Breast epithelium (tissue), 4 donors: ENCODE measurements around the gene TM6SF1. TPM values are rescaled to one million over a fixed set of nuclear protein-coding genes. Genes with fewer than 3 reads are reported as not detected.

Experiments used
- DNase-seq, 2 donors: peaks; one replicate each; pipeline ENCODE4 v3.0.0-alpha.2; 2019; ENCODE audit warnings: low spot score in 2 of 2
- H3K27ac ChIP-seq, 2 donors: fragments of 200-600 bp; sonication (generic) in 1 of 2; one replicate each; pipeline ENCODE4 v1.5.1; 2016 to 2019; ENCODE audit warnings: mild to moderate bottlenecking in 1 of 2
- H3K27me3 ChIP-seq, 2 donors: fragments of 200-600 bp; sonication (generic) in 1 of 2; one replicate each; pipeline versions ENCODE4 v1.5.1 to v1.6.0; 2017 to 2019; ENCODE audit warnings: control low read depth in 1 of 2, mild to moderate bottlenecking in 1 of 2
- H3K36me3 ChIP-seq: fragments of 200-600 bp; one replicate; pipeline ENCODE4 v1.5.1; 2019
- H3K4me1 ChIP-seq, 2 donors: fragments of 200-600 bp; sonication (generic); one replicate each; pipeline ENCODE4 v1.5.1; 2016 to 2019; ENCODE audit warnings: control low read depth in 1 of 2
- H3K4me3 ChIP-seq, 3 donors: fragments of 200-600 bp; sonication (generic); 1 replicate in 2 of 3; 2 replicates in 1 of 3; pipeline ENCODE4 v1.5.1; 2016 to 2019; ENCODE audit warnings: mild to moderate bottlenecking in 3 of 3, moderate library complexity in 2 of 3
- H3K9me3 ChIP-seq, 2 donors: fragments of 200-600 bp; sonication (generic) in 1 of 2; one replicate each; pipeline ENCODE4 v1.5.1; 2016 to 2019; ENCODE audit warnings: control low read depth in 1 of 2
- POLR2A ChIP-seq: fragments of 450-650 bp; IDR thresholded peaks from one replicate; pipeline ENCODE4 v1.6.1; 2016; ENCODE audit warnings: antibody characterized with exemption, mild to moderate bottlenecking, moderate library complexity
- POLR2AphosphoS5 ChIP-seq, 3 donors: sonication (generic); formaldehyde crosslinking; IDR thresholded peaks; one replicate each; pipeline ENCODE4 v1.6.1; 2017; ENCODE audit warnings: antibody characterized with exemption in 3 of 3
- intact Hi-C: fragments of 100-400 bp; cut with DNase I; formaldehyde crosslinking; loops from one replicate; pipeline ENCODE4 v1.15.1; 2023; ENCODE audit warnings: low total_unique reads
- total RNA-seq, 3 donors: library from RNA; depleted of rRNA; stranded (reverse); fragments of >200 nt; gene quantifications; one replicate each; pipeline ENCODE4 v1.1.0, GENCODE V29; 2016
- TF ChIP-seq, protein P1 (sequence below), 3 donors: fragments of 450-650 bp; IDR thresholded peaks; one replicate each; pipeline ENCODE4 v1.5.1; 2016 to 2017; ENCODE audit warnings: antibody characterized with exemption in 3 of 3, mild to moderate bottlenecking in 3 of 3, moderate library complexity in 3 of 3

TM6SF1 gene
- total RNA-seq, 3 donors from 2014 or later = 6.4 to 8.5 (median 7.3) TPM

DNA sequence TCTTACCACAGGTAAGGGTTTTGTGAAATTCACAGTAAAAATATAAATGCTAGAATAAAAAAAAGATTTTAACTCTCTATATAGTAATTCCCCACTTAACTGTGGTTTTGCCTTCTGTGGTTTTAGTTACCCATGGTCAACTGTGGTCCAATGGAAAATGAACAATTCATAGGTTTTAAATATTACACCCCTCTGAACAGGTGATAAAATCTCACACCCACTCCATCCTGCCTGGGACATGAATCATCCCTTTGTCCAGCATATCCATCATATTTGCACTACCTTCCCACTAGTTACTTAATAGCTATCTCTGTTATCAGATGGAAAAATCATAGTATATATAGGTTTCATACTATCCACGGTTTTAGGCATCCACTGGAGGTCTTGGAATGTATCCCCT is 50.9 kb downstream of the TM6SF1 start:
- Histone ChIP-seq H3K9me3 (no peaks in the 10 kb centered on the region), H3K36me3 (no peaks in the 10 kb centered on the region), H3K4me3 (no peak overlapping the region), H3K4me1 (no peaks in the 10 kb centered on the region), H3K27ac (no peak overlapping the region), H3K27me3 (no peaks in the 10 kb centered on the region)
- intact Hi-C loops = no loop called here
- TF ChIP-seq POLR2AphosphoS5 (IDR thresholded peaks at IDR 0.05) = no peak
- TF ChIP-seq POLR2A = no peak
- TF ChIP-seq, protein P1, sequence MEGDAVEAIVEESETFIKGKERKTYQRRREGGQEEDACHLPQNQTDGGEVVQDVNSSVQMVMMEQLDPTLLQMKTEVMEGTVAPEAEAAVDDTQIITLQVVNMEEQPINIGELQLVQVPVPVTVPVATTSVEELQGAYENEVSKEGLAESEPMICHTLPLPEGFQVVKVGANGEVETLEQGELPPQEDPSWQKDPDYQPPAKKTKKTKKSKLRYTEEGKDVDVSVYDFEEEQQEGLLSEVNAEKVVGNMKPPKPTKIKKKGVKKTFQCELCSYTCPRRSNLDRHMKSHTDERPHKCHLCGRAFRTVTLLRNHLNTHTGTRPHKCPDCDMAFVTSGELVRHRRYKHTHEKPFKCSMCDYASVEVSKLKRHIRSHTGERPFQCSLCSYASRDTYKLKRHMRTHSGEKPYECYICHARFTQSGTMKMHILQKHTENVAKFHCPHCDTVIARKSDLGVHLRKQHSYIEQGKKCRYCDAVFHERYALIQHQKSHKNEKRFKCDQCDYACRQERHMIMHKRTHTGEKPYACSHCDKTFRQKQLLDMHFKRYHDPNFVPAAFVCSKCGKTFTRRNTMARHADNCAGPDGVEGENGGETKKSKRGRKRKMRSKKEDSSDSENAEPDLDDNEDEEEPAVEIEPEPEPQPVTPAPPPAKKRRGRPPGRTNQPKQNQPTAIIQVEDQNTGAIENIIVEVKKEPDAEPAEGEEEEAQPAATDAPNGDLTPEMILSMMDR (IDR thresholded peaks at IDR 0.05) = no peak
- DNase-seq = no peak

GRCh38 chr15:83160741-83161140 is 53.3 kb downstream of the TM6SF1 start:
- no peak overlapping the region for H3K27ac ChIP-seq
- no peak overlapping the region for H3K4me3 ChIP-seq
- DNase-seq = no peak
- TF ChIP-seq, protein P1 (IDR thresholded peaks at IDR 0.05) = no peak
- TF ChIP-seq POLR2A (no peak), POLR2AphosphoS5 (IDR thresholded peaks at IDR 0.05) (no peak)
- no peaks in the 10 kb centered on the region for H3K36me3 ChIP-seq
- no peaks in the 10 kb centered on the region for H3K27me3 ChIP-seq
- no peaks in the 10 kb centered on the region for H3K4me1 ChIP-seq
- intact Hi-C loops = no loop called here
- peaks cover under 1 to 1% of the 10 kb centered on the region in 2 donors for H3K9me3 ChIP-seq

DNA sequence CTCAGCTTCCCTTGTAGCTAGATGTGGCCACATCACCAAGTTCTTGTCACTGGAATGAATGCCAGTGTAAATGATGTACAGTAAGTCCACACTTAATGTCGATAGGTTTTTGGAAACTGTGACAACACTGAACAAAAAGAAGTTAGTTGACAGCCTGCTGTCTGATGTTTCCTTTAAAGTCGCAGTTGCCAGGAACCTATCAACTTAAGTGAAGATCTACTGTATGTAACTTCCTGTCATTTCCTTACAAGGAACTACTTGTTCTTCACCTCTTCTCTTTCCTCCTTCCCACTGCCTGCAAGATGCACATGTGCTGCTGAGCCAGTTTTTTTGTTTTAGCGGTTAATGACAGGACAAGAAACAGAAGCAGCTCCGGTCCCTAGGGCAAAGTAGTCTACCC is 55.6 kb downstream of the TM6SF1 start:
- Histone ChIP-seq H3K9me3 (peaks cover 16 to 19% of the 10 kb centered on the region in 2 donors), H3K27me3 (no peaks in the 10 kb centered on the region), H3K4me3 (no peak overlapping the region), H3K4me1 (no peaks in the 10 kb centered on the region), H3K36me3 (no peaks in the 10 kb centered on the region), H3K27ac (no peak overlapping the region)
- TF ChIP-seq, protein P1 (IDR thresholded peaks at IDR 0.05) = no peak
- TF ChIP-seq POLR2A = no peak
- no peak for TF ChIP-seq POLR2AphosphoS5 (IDR thresholded peaks at IDR 0.05)
- no peak for DNase-seq
- intact Hi-C loops = no loop called here

- no peaks in the 10 kb centered on the region for H3K36me3 ChIP-seq
- no peak overlapping the region for H3K4me3 ChIP-seq
- no peak for DNase-seq
- intact Hi-C loops = no loop called here
- TF ChIP-seq POLR2AphosphoS5 (IDR thresholded peaks at IDR 0.05) (no peak), POLR2A (no peak)
- TF ChIP-seq, protein P1 (IDR thresholded peaks at IDR 0.05) = no peak
- peaks cover 16 to 24% of the 10 kb centered on the region in 2 donors for H3K9me3 ChIP-seq
- no peaks in the 10 kb centered on the region for H3K4me1 ChIP-seq
- no peak overlapping the region for H3K27ac ChIP-seq
- no peaks in the 10 kb centered on the region for H3K27me3 ChIP-seq
Measured at GRCh38 chr15:83164111-83164770, 56.8 kb downstream of the TM6SF1 start.

DNA sequence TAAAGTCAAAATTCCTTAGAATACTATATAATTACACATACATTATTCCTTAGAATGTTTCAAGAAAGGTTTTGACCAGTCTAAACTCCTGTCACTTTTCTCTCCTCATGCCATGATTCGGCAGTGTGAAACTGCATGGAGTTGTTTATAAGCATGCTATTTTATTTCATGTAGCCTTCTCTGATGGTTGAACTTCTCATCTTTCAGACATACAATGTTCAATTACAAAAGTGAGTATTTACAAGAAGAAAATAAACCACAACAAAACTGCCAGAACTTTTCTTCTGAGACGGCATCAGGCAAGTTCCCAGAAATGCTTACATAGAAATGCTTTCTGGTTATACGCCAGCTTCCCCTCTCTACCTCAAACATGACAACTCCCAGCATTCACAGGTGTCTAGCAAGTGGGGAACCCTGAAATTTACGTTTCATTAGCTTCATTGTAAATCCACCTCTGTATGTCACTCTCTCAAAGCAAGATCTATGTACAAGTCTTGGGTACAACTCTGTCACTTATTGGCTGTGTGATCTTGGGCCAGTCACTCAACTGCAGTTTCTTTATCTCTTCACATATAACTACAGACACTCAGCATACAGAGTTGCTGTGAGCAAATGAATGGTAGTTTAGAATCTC is 57.4 kb downstream of the TM6SF1 start:
- Histone ChIP-seq H3K9me3 (peaks cover 16 to 24% of the 10 kb centered on the region in 2 donors), H3K27me3 (no peaks in the 10 kb centered on the region), H3K4me3 (no peak overlapping the region), H3K27ac (no peak overlapping the region), H3K36me3 (no peaks in the 10 kb centered on the region), H3K4me1 (no peaks in the 10 kb centered on the region)
- no peak for DNase-seq
- TF ChIP-seq, protein P1 (IDR thresholded peaks at IDR 0.05) = no peak
- no peak for TF ChIP-seq POLR2A
- no peak for TF ChIP-seq POLR2AphosphoS5 (IDR thresholded peaks at IDR 0.05)
- intact Hi-C loops = no loop called here
